ENCODE data around the gene PARVG. TPM values are rescaled to one million over a fixed set of nuclear protein-coding genes. Genes with fewer than 3 reads are reported as not detected.

PARVG gene
- total RNA-seq, 1 donor from 2014 or later, result 0.23 TPM

DNA sequence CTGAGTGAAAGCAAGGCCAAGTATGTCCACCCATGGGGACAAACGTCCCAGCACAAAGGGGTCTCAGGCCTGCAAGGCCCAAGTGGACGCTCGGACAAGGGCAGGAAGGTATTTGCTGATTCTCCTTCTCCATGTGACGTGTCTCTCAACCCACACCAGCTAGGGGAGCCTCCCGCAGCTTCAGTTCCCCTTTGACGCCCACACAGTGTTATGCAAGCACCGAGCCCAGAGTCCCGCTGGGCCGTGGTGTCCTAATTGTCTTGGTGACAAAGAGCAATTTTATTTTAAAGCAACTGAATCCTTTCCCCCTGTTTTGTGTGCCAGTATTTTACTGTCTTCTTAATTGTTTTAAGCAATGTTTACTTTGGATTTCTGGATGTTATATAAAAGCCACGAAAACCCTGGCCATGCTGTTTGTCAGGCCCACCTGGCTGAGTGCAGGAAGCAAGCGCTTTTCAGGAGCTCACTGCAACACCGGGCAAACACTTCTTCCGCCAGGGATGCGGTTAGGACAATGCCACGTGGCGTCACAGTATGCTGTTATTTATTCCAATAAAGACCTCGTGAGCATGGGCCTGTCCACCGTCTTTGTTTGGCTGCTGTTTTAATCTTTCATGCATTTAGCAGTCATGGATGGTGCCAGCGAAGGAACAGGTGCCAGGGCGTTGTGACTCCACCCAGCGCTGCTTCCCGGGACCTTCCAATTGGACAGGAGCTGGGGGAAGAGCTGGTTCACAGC lies 8.2 kb upstream of the PARVG start:
- Histone ChIP-seq H3K9me3 (ENCODE audit: insufficient read depth, low read depth, low read length) (no peaks in the 10 kb centered on the region), H3K79me2 (ENCODE audit: insufficient read depth, low read length) (no peaks in the 10 kb centered on the region), H3K4me2 (ENCODE audit: low read length) (peak overlapping the region; percentile 25), H3K36me3 (ENCODE audit: insufficient read depth, low read length) (no peaks in the 10 kb centered on the region), H2AFZ (ENCODE audit: low read depth, low read length) (no peak overlapping the region), H3K27me3 (ENCODE audit: insufficient read depth, low read length) (no peaks in the 10 kb centered on the region), H4K20me1 (ENCODE audit: insufficient read depth, low read length) (no peaks in the 10 kb centered on the region), H3K4me3 (ENCODE audit: insufficient read depth, low read depth, low read length) (no peak overlapping the region), H3K9ac (ENCODE audit: low read length) (no peak overlapping the region), H3K27ac (ENCODE audit: low read depth, low read length) (no peak overlapping the region), H3K4me1 (ENCODE audit: insufficient read depth, low read length) (peaks cover 4% of the 10 kb centered on the region)
- H3K27ac Mint-ChIP-seq (ENCODE audit: unreplicated experiment), result no peak overlapping the region
- DNase-seq (ENCODE audit: low read depth) (no peak), FAIRE-seq (no peak)
- H3K4me1 Mint-ChIP-seq (ENCODE audit: low read depth, unreplicated experiment), result no peaks in the 10 kb centered on the region
- peaks cover 28% of the 10 kb centered on the region for H3K27me3 Mint-ChIP-seq (ENCODE audit: low read depth, unreplicated experiment)
- no peaks in the 10 kb centered on the region for H3K9me3 Mint-ChIP-seq (ENCODE audit: unreplicated experiment)
- no peaks in the 10 kb centered on the region for H3K36me3 Mint-ChIP-seq (ENCODE audit: low read depth, unreplicated experiment)
- TF ChIP-seq EZH2 (IDR thresholded peaks at IDR 0.05; ENCODE audit: insufficient read depth, low read length), result no peak
- TF ChIP-seq CTCF (IDR thresholded peaks at IDR 0.05; ENCODE audit: insufficient read depth, low read depth, low read length), result no peak
- no peak overlapping the region for H3K4me3 Mint-ChIP-seq (ENCODE audit: unreplicated experiment)

GRCh38 chr22:44173154-44173553 lies 7.6 kb upstream of the PARVG start:
- H3K9me3 Mint-ChIP-seq (ENCODE audit: unreplicated experiment), result no peaks in the 10 kb centered on the region
- no peaks in the 10 kb centered on the region for H3K36me3 ChIP-seq (ENCODE audit: insufficient read depth, low read length)

More at GRCh38 chr22:44173154-44173553, 7.6 kb upstream of the PARVG start:
- no peak overlapping the region for H3K4me2 ChIP-seq (ENCODE audit: low read length)
- H3K9ac ChIP-seq (ENCODE audit: low read length), result no peak overlapping the region
- DNase-seq (ENCODE audit: low read depth) (no peak), FAIRE-seq (no peak)
- H3K4me3 ChIP-seq (ENCODE audit: insufficient read depth, low read depth, low read length), result no peak overlapping the region
- no peaks in the 10 kb centered on the region for H3K36me3 Mint-ChIP-seq (ENCODE audit: low read depth, unreplicated experiment)
- H3K79me2 ChIP-seq (ENCODE audit: insufficient read depth, low read length), result no peaks in the 10 kb centered on the region
- no peak overlapping the region for H3K27ac ChIP-seq (ENCODE audit: low read depth, low read length)
- peaks cover 2% of the 10 kb centered on the region for H3K4me1 Mint-ChIP-seq (ENCODE audit: low read depth, unreplicated experiment)
- peaks cover 4% of the 10 kb centered on the region for H3K4me1 ChIP-seq (ENCODE audit: insufficient read depth, low read length)
- H3K9me3 ChIP-seq (ENCODE audit: insufficient read depth, low read depth, low read length), result no peaks in the 10 kb centered on the region
- H3K27ac Mint-ChIP-seq (ENCODE audit: unreplicated experiment), result no peak overlapping the region
- no peaks in the 10 kb centered on the region for H4K20me1 ChIP-seq (ENCODE audit: insufficient read depth, low read length)
- H3K27me3 ChIP-seq (ENCODE audit: insufficient read depth, low read length), result no peaks in the 10 kb centered on the region
- H3K27me3 Mint-ChIP-seq (ENCODE audit: low read depth, unreplicated experiment), result peaks cover 24% of the 10 kb centered on the region
- TF ChIP-seq EZH2 (IDR thresholded peaks at IDR 0.05; ENCODE audit: insufficient read depth, low read length) (no peak), CTCF (IDR thresholded peaks at IDR 0.05; ENCODE audit: insufficient read depth, low read depth, low read length) (no peak)
- no peak overlapping the region for H2AFZ ChIP-seq (ENCODE audit: low read depth, low read length)
- H3K4me3 Mint-ChIP-seq (ENCODE audit: unreplicated experiment), result no peak overlapping the region
